ENCODE results near the gene ALPP. TPM values are rescaled to one million over a fixed set of nuclear protein-coding genes. Genes with fewer than 3 reads are reported as not detected.

Gene ALPP
- total RNA-seq, 6 experiments from 2014 or later = not detected

- Mint-ChIP-seq H3K27ac (no peak overlapping the region), H3K36me3 (ENCODE audit: low read depth) (no peaks in the 10 kb centered on the region; the same call in 1 of the 2 replicates), H3K4me1 (ENCODE audit: low read depth) (no peaks in the 10 kb centered on the region), H3K9me3 (peaks cover 4% of the 10 kb centered on the region; the same call in 1 of the 2 replicates), H3K4me3 (no peak overlapping the region), H3K27me3 (ENCODE audit: insufficient read depth) (peaks cover 27% of the 10 kb centered on the region)
- no peak for DNase-seq
- no peak for TF ChIP-seq CTCF (IDR thresholded peaks at IDR 0.05)
These were observed 26.7 kb upstream of the ALPP start for GRCh38 chr2:232351686-232352510.

- no peak overlapping the region for H3K4me3 Mint-ChIP-seq
- H3K27ac Mint-ChIP-seq = no peak overlapping the region
- H3K9me3 Mint-ChIP-seq = peaks cover 4% of the 10 kb centered on the region; the same call in 1 of the 2 replicates
- DNase-seq = no peak
- no peaks in the 10 kb centered on the region; the same call in 1 of the 2 replicates for H3K36me3 Mint-ChIP-seq (ENCODE audit: low read depth)
- no peak for TF ChIP-seq CTCF (IDR thresholded peaks at IDR 0.05)
- H3K27me3 Mint-ChIP-seq (ENCODE audit: insufficient read depth) = peaks cover 27% of the 10 kb centered on the region
- no peaks in the 10 kb centered on the region for H3K4me1 Mint-ChIP-seq (ENCODE audit: low read depth)
These were observed 25.9 kb upstream of the ALPP start for GRCh38 chr2:232352511-232353091.

GRCh38 chr2:232353096-232353495, 25.5 kb upstream of the ALPP start:
- Mint-ChIP-seq H3K4me3 (no peak overlapping the region), H3K36me3 (ENCODE audit: low read depth) (no peaks in the 10 kb centered on the region; the same call in 1 of the 2 replicates), H3K4me1 (ENCODE audit: low read depth) (no peaks in the 10 kb centered on the region), H3K27ac (no peak overlapping the region), H3K9me3 (peaks cover 4% of the 10 kb centered on the region; the same call in 1 of the 2 replicates), H3K27me3 (ENCODE audit: insufficient read depth) (peaks cover 25% of the 10 kb centered on the region)
- no peak for DNase-seq
- TF ChIP-seq CTCF (IDR thresholded peaks at IDR 0.05) = no peak

- H3K27me3 Mint-ChIP-seq (ENCODE audit: insufficient read depth) = peaks cover 27% of the 10 kb centered on the region
- H3K9me3 Mint-ChIP-seq = peaks cover 4% of the 10 kb centered on the region; the same call in 1 of the 2 replicates
- no peaks in the 10 kb centered on the region; the same call in 1 of the 2 replicates for H3K36me3 Mint-ChIP-seq (ENCODE audit: low read depth)
- no peaks in the 10 kb centered on the region for H3K4me1 Mint-ChIP-seq (ENCODE audit: low read depth)
- H3K4me3 Mint-ChIP-seq = no peak overlapping the region
- TF ChIP-seq CTCF (IDR thresholded peaks at IDR 0.05) = no peak
- DNase-seq = no peak
- no peak overlapping the region for H3K27ac Mint-ChIP-seq
These were observed 24.9 kb upstream of the ALPP start for GRCh38 chr2:232353660-232354059.

GRCh38 chr2:232354069-232354468, 24.5 kb upstream of the ALPP start:
- H3K36me3 Mint-ChIP-seq (ENCODE audit: low read depth) = no peaks in the 10 kb centered on the region; the same call in 1 of the 2 replicates
- H3K27ac Mint-ChIP-seq = no peak overlapping the region
- peaks cover 4% of the 10 kb centered on the region; the same call in 1 of the 2 replicates for H3K9me3 Mint-ChIP-seq
- no peak overlapping the region for H3K4me3 Mint-ChIP-seq
- TF ChIP-seq CTCF (IDR thresholded peaks at IDR 0.05) = no peak
- no peak for DNase-seq
- no peaks in the 10 kb centered on the region for H3K4me1 Mint-ChIP-seq (ENCODE audit: low read depth)
- H3K27me3 Mint-ChIP-seq (ENCODE audit: insufficient read depth) = peaks cover 27% of the 10 kb centered on the region

Measured in HFFc6 (cell line).